Measurements from ENCODE around the gene MTUS2. TPM values are rescaled to one million over a fixed set of nuclear protein-coding genes. Genes with fewer than 3 reads are reported as not detected.

The MTUS2 gene
- total and polyA plus RNA-seq, 4 donors, result under 0.01 to 0.70 (median 0.15) TPM

DNA sequence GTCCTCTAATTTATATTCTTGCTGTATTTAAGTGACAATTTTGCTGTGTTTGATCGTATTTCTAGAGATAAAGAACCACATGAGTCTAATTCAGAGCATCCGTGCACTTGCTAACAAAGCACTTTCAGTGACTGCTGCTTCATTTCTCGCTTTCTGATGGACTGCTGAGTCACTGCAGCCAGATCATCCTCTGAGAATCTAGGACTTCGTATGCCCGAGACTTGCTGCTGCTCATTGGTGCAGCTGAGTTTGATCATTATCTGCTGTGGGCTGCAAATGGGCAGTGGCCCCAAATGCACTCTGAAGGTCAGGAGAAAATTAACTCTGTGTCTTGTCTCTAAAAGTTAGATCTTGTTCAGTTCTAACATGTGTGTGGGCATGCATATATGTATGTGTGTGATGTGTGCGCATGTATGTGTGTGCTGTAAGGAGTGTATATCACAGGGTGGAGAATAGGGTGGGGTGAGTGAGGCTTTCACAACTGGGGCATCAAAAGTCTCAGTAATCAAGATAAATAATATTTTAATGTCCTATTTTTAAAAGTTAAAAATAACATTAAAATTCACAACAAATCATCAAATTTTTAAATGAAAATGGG lies 342.6 kb downstream of the MTUS2 start:
- no peaks in the 10 kb centered on the region for H3K4me1 ChIP-seq (ENCODE audit: control insufficient read depth in 4 of 4, insufficient read depth in 4 of 4, low read length in 3 of 4)
- no peak for DNase-seq (ENCODE audit: low spot score)
- TF ChIP-seq SP1 (IDR thresholded peaks at IDR 0.05) (no peak), FOXA1 (IDR thresholded peaks at IDR 0.05) (no peak), RXRA (IDR thresholded peaks at IDR 0.05) (no peak), REST (IDR thresholded peaks at IDR 0.05) (no peak), ATF3 (IDR thresholded peaks at IDR 0.05) (no peak), YY1 (IDR thresholded peaks at IDR 0.05) (no peak), JUND (IDR thresholded peaks at IDR 0.05) (no peak), HNF4A (conservative IDR thresholded peaks at IDR 0.05) (no peak), RAD21 (IDR thresholded peaks at IDR 0.05) (no peak), GABPA (IDR thresholded peaks at IDR 0.05 in 1 of 2, conservative IDR thresholded peaks at IDR 0.05 in 1 of 2) (no peak), TAF1 (conservative IDR thresholded peaks at IDR 0.05) (no peak)
- TF ChIP-seq, protein P1, sequence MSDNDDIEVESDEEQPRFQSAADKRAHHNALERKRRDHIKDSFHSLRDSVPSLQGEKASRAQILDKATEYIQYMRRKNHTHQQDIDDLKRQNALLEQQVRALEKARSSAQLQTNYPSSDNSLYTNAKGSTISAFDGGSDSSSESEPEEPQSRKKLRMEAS (IDR thresholded peaks at IDR 0.05), result no peak
- TF ChIP-seq, protein P2, sequence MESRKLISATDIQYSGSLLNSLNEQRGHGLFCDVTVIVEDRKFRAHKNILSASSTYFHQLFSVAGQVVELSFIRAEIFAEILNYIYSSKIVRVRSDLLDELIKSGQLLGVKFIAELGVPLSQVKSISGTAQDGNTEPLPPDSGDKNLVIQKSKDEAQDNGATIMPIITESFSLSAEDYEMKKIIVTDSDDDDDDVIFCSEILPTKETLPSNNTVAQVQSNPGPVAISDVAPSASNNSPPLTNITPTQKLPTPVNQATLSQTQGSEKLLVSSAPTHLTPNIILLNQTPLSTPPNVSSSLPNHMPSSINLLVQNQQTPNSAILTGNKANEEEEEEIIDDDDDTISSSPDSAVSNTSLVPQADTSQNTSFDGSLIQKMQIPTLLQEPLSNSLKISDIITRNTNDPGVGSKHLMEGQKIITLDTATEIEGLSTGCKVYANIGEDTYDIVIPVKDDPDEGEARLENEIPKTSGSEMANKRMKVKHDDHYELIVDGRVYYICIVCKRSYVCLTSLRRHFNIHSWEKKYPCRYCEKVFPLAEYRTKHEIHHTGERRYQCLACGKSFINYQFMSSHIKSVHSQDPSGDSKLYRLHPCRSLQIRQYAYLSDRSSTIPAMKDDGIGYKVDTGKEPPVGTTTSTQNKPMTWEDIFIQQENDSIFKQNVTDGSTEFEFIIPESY (IDR thresholded peaks at IDR 0.05), result no peak

GRCh38 chr13:29164116-29164515 lies 344.0 kb downstream of the MTUS2 start:
- Histone ChIP-seq H3K9me3 (ENCODE audit: control insufficient read depth in 4 of 4, low read length in 3 of 4) (no peaks in the 10 kb centered on the region), H3K9ac (ENCODE audit: low read depth in 1 of 2, low read length in 2 of 2) (no peak overlapping the region), H3K4me3 (ENCODE audit: low read depth in 1 of 3, low read length in 3 of 3) (no peak overlapping the region), H3K36me3 (ENCODE audit: control insufficient read depth in 4 of 4, insufficient read depth in 3 of 4, low read depth in 1 of 4, low read length in 3 of 4) (no peaks in the 10 kb centered on the region), H3K4me1 (ENCODE audit: control insufficient read depth in 4 of 4, insufficient read depth in 4 of 4, low read length in 3 of 4) (no peaks in the 10 kb centered on the region), H3K27ac (ENCODE audit: low read depth in 1 of 2, low read length in 2 of 2) (no peak overlapping the region), H3K27me3 (ENCODE audit: control insufficient read depth in 4 of 4, insufficient read depth in 4 of 4, low read length in 3 of 4) (no peaks in the 10 kb centered on the region)
- WGBS, result 91% methylated on average over 7 of the region's 7 CpGs
- DNase-seq (ENCODE audit: low spot score), result no peak
- TF ChIP-seq NR2F2 (IDR thresholded peaks at IDR 0.05) (no peak), TAF1 (conservative IDR thresholded peaks at IDR 0.05) (no peak), GABPA (IDR thresholded peaks at IDR 0.05 in 1 of 2, conservative IDR thresholded peaks at IDR 0.05 in 1 of 2) (no peak), FOXA2 (IDR thresholded peaks at IDR 0.05) (no peak), CTCF (IDR thresholded peaks at IDR 0.05; ENCODE audit: low read depth, low read length, missing input control) (no peak), RAD21 (IDR thresholded peaks at IDR 0.05) (no peak), EGR1 (IDR thresholded peaks at IDR 0.05; ENCODE audit: low read depth in 2 of 2) (no peak), HNF4G (IDR thresholded peaks at IDR 0.05) (no peak), SP1 (IDR thresholded peaks at IDR 0.05) (no peak), HNF4A (conservative IDR thresholded peaks at IDR 0.05) (no peak), REST (IDR thresholded peaks at IDR 0.05) (no peak)
- TF ChIP-seq, protein P1 (IDR thresholded peaks at IDR 0.05), result no peak

More for the DNA sequence above, 342.6 kb downstream of the MTUS2 start:
- no peaks in the 10 kb centered on the region for H3K27me3 ChIP-seq (ENCODE audit: control insufficient read depth in 4 of 4, insufficient read depth in 4 of 4, low read length in 3 of 4)
- no peaks in the 10 kb centered on the region for H3K36me3 ChIP-seq (ENCODE audit: control insufficient read depth in 4 of 4, insufficient read depth in 3 of 4, low read depth in 1 of 4, low read length in 3 of 4)
- H3K9ac ChIP-seq (ENCODE audit: low read depth in 1 of 2, low read length in 2 of 2), result no peak overlapping the region
- no peak overlapping the region for H3K27ac ChIP-seq (ENCODE audit: low read depth in 1 of 2, low read length in 2 of 2)
- 70% methylated on average over 6 of the region's 6 CpGs for WGBS
- no peaks in the 10 kb centered on the region for H3K9me3 ChIP-seq (ENCODE audit: control insufficient read depth in 4 of 4, low read length in 3 of 4)
- H3K4me3 ChIP-seq (ENCODE audit: low read depth in 1 of 3, low read length in 3 of 3), result no peak overlapping the region
